Measurements from ENCODE around the gene ITIH5. TPM values are rescaled to one million over a fixed set of nuclear protein-coding genes. Genes with fewer than 3 reads are reported as not detected.

ITIH5 gene
- total and polyA plus RNA-seq, 2 of the 8 experiments (the other 6 are each of a cell fraction or from before 2014, with no cell fraction given): 5.8 to 7.6 TPM

- Histone ChIP-seq H2AFZ (ENCODE audit: low read length) (peak overlapping the region; percentile 73; the same call in 1 of the 2 replicates), H3K4ac (replicated peaks; ENCODE audit: insufficient read length, low read depth, low read length) (no peak overlapping the region), H2BK20ac (ENCODE audit: low read length) (no peak overlapping the region), H3K56ac (replicated peaks; ENCODE audit: insufficient read length, low read depth, low read length) (no peak overlapping the region), H3K4me2 (ENCODE audit: insufficient read depth in 1 of 2, low read depth in 2 of 2, low read length in 2 of 2) (no peak overlapping the region), H2AK5ac (ENCODE audit: low read depth, low read length) (no peak overlapping the region), H2BK15ac (ENCODE audit: low read length) (peak overlapping the region; percentile 36; the same call in 1 of the 2 replicates), H3K18ac (ENCODE audit: extremely low read depth, low read length) (0 out of 2 replicates have a peak overlapping the region, but pooled peaks have one; percentile 29), H3K79me2 (ENCODE audit: control insufficient read depth in 1 of 2, insufficient read depth in 2 of 2, low read length in 2 of 2) (no peaks in the 10 kb centered on the region), H4K8ac (ENCODE audit: extremely low read depth, insufficient read depth, low read length) (no peak overlapping the region), H3K27ac (ENCODE audit: low read depth, low read length) (no peak overlapping the region), H3K79me1 (ENCODE audit: low read depth, low read length) (no peaks in the 10 kb centered on the region), H4K20me1 (replicated peaks in 1 of 2; ENCODE audit: control insufficient read depth in 1 of 2, insufficient read depth in 2 of 2, low read length in 2 of 2) (no peaks in the 10 kb centered on the region), H3K23me2 (ENCODE audit: low read depth, low read length) (no peaks in the 10 kb centered on the region), H2BK120ac (replicated peaks; ENCODE audit: low read depth, low read length) (no peak overlapping the region), H2BK5ac (ENCODE audit: low read depth, low read length) (no peak overlapping the region), H3K23ac (ENCODE audit: insufficient read length) (no peak overlapping the region), H4K5ac (ENCODE audit: insufficient read length, low read depth, low read length) (no peak overlapping the region), H3K14ac (ENCODE audit: insufficient read length) (no peak overlapping the region), H3K9ac (replicated peaks in 1 of 4; ENCODE audit: extremely low read depth in 1 of 4, low read depth in 3 of 4, low read length in 3 of 4) (no peak overlapping the region), H3K9me3 (ENCODE audit: insufficient read depth in 2 of 2, low read depth in 1 of 2, low read length in 1 of 2) (no peaks in the 10 kb centered on the region), H3K4me3 (ENCODE audit: extremely low read depth in 1 of 4, insufficient read depth in 2 of 4, low read depth in 3 of 4, low read length in 4 of 4) (no peak overlapping the region), H3K4me1 (replicated peaks in 1 of 4; ENCODE audit: control insufficient read depth in 3 of 4, insufficient read depth in 4 of 4, low read length in 3 of 4) (0 out of 7 replicates have a peak, but pooled peaks cover 0 to 3% (median 0%) of the 10 kb centered on the region in 4 experiments), H4K91ac (replicated peaks; ENCODE audit: insufficient read length, low read length) (no peak overlapping the region), H3K36me3 (ENCODE audit: control insufficient read depth in 2 of 4, insufficient read depth in 4 of 4, low read length in 3 of 4) (no peaks in the 10 kb centered on the region), H2BK12ac (ENCODE audit: low read depth, low read length) (no peak overlapping the region; the same call in 1 of the 2 replicates), H3K27me3 (replicated peaks in 1 of 4; ENCODE audit: control insufficient read depth in 3 of 4, extremely low read depth in 1 of 4, insufficient read depth in 3 of 4, low read length in 3 of 4) (no peaks in the 10 kb centered on the region)
- WGBS, 2 experiments (ENCODE audit: extremely low coverage in 1 of 2, insufficient coverage in 1 of 2, insufficient read length in 1 of 2, insufficient replicate concordance in 2 of 2, low coverage in 1 of 2, low lambda C conversion rate in 2 of 2, missing lambda C conversion rate in 1 of 2): 90% methylated on average over 23 of the region's 23 CpGs; no CpG with 5 or more reads in 1 of the 2 experiments
- no peak for TF ChIP-seq ZNF274 (IDR thresholded peaks at IDR 0.05; ENCODE audit: borderline replicate concordance, extremely low read depth, low read length)
- no peak for TF ChIP-seq CBX5 (IDR thresholded peaks at IDR 0.05; ENCODE audit: low read depth, low read length)
- TF ChIP-seq SIRT6 (IDR thresholded peaks at IDR 0.05; ENCODE audit: low read length): no peak
- no peak for TF ChIP-seq KDM5A (IDR thresholded peaks at IDR 0.05; ENCODE audit: low read length)
- no peak for TF ChIP-seq SIN3A (conservative IDR thresholded peaks at IDR 0.05 in 1 of 2, IDR thresholded peaks at IDR 0.05 in 1 of 2; ENCODE audit: low read depth in 1 of 2, low read length in 2 of 2)
- no peak for TF ChIP-seq BRCA1 (IDR thresholded peaks at IDR 0.05; ENCODE audit: low read depth, low read length)
- no peak for TF ChIP-seq PHF8 (conservative IDR thresholded peaks at IDR 0.05; ENCODE audit: low read depth, low read length)
- no peak for TF ChIP-seq YY1 (IDR thresholded peaks at IDR 0.05; ENCODE audit: low read depth, low read length)
- no peak for TF ChIP-seq TEAD4 (IDR thresholded peaks at IDR 0.05; ENCODE audit: low read depth, low read length)
- no peak for TF ChIP-seq CTBP2 (IDR thresholded peaks at IDR 0.05; ENCODE audit: borderline replicate concordance, insufficient read depth, insufficient read length, low read length)
- TF ChIP-seq TBP (IDR thresholded peaks at IDR 0.05; ENCODE audit: low read depth, low read length): no peak
- TF ChIP-seq RFX5 (IDR thresholded peaks at IDR 0.05; ENCODE audit: borderline replicate concordance, low read depth, low read length): no peak
- ChIA-PET POLR2A (ENCODE audit: partially characterized antibody) (no interaction called here), CTCF (ENCODE audit: partially characterized antibody) (interaction anchor here (0.6 to 5.5 kb wide), 9 partner anchors 7 to 223 kb away, joined by 3 to 70 read pairs (median 4); no protein-coding TSS in a partner anchor)
- FAIRE-seq (no peak), DNase-seq (ENCODE audit: low read depth in 1 of 2, low spot score in 2 of 2) (no peak)
Observed at GRCh38 chr10:7532723-7533498, 133.9 kb downstream of the ITIH5 start.

All from H1 (cell line).